ENCODE data around the gene GALNT18. TPM values are rescaled to one million over a fixed set of nuclear protein-coding genes. Genes with fewer than 3 reads are reported as not detected.

Gene GALNT18
- total and polyA plus RNA-seq, 2 experiments from 2014 or later = 4.3 to 10.8 TPM

DNA sequence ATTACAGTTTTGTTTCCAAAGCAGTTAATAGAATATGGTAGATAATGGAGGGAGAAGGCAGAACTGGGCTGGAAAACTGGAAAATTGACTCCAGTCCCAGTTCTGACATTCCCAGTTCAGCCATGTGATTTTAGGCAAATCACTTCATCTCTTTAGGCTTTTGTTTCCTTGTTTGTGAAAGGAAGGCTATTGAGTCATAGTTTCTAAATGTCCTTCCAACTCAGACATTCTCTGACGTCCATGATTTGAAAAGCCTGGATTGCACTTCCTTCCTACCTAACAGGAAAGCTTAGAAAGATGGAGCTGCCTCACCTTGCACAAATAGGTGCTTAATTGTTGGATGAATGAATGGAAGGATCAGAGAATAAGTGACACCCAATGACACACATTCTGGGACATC, 19.8 kb upstream of the GALNT18 start:
- DNase-seq (ENCODE audit: low spot score) (no peak), ATAC-seq (no peak)
- no peak overlapping the region for H3K27ac Mint-ChIP-seq
- Histone ChIP-seq H3K36me3 (ENCODE audit: insufficient read depth) (0 out of 2 replicates have a peak, but pooled peaks cover 3% of the 10 kb centered on the region), H3K79me2 (replicated peaks; ENCODE audit: insufficient read depth) (no peaks in the 10 kb centered on the region), H3K27ac (ENCODE audit: low read depth) (no peak overlapping the region), H3K4me2 (no peak overlapping the region), H3K27me3 (ENCODE audit: insufficient read depth) (no peaks in the 10 kb centered on the region), H3K4me3 (no peak overlapping the region), H2AFZ (no peak overlapping the region), H3K4me1 (ENCODE audit: insufficient read depth) (peaks cover 7% of the 10 kb centered on the region; the same call in 1 of the 2 replicates), H4K20me1 (replicated peaks; ENCODE audit: insufficient read depth) (no peaks in the 10 kb centered on the region), H3K9me2 (ENCODE audit: insufficient read depth) (peaks cover 9% of the 10 kb centered on the region), H3F3A (replicated peaks; ENCODE audit: low read depth) (no peaks in the 10 kb centered on the region)
- H3K36me3 Mint-ChIP-seq (ENCODE audit: low read depth) = no peaks in the 10 kb centered on the region; the same call in 2 of the 3 replicates
- TF ChIP-seq POLR2AphosphoS5 (IDR thresholded peaks at IDR 0.05; ENCODE audit: low read depth) (no peak), EZH2 (IDR thresholded peaks at IDR 0.05; ENCODE audit: low read depth, unreplicated experiment) (no peak), ZNF331 (CRISPR knock-in tag; IDR thresholded peaks at IDR 0.05; ENCODE audit: low read depth) (no peak)
- peaks cover 7% of the 10 kb centered on the region for H3K27me3 Mint-ChIP-seq (ENCODE audit: insufficient read depth, low read depth, poor library complexity)
- H3K4me1 Mint-ChIP-seq = peaks cover 9% of the 10 kb centered on the region; the same call in 2 of the 3 replicates
- no peak overlapping the region for H3K4me3 Mint-ChIP-seq
- peaks cover 8% of the 10 kb centered on the region; the same call in 2 of the 3 replicates for H3K9me3 Mint-ChIP-seq

DNA sequence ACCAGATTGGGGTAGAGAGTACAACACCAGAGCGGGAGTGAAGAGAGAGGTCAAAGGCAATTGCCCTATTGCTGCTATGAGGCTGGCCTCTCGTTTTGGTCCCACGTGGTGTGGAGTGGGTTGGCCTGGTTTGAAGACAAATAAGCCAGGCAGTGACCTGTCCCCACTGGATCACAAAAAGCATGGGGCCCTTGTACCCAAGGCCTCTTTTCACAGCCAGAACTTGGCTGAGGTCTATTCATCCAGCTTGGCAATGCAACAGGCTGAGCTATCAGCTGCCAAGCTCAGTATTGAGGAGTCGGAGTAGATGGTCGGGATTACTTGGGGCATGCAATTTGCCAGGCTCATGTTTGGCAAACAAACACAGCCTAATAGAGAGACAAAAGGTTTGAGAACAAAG, 19.2 kb upstream of the GALNT18 start:
- Histone ChIP-seq H3K4me3 (no peak overlapping the region), H3K27ac (ENCODE audit: low read depth) (no peak overlapping the region), H2AFZ (no peak overlapping the region), H3F3A (replicated peaks; ENCODE audit: low read depth) (no peaks in the 10 kb centered on the region), H3K9me2 (ENCODE audit: insufficient read depth) (peaks cover 9% of the 10 kb centered on the region), H3K36me3 (ENCODE audit: insufficient read depth) (0 out of 2 replicates have a peak, but pooled peaks cover 3% of the 10 kb centered on the region), H3K4me2 (no peak overlapping the region), H3K4me1 (ENCODE audit: insufficient read depth) (0 out of 2 replicates have a peak, but pooled peaks cover 4% of the 10 kb centered on the region), H3K79me2 (replicated peaks; ENCODE audit: insufficient read depth) (no peaks in the 10 kb centered on the region), H3K27me3 (ENCODE audit: insufficient read depth) (no peaks in the 10 kb centered on the region), H4K20me1 (replicated peaks; ENCODE audit: insufficient read depth) (no peaks in the 10 kb centered on the region)
- Mint-ChIP-seq H3K27me3 (ENCODE audit: insufficient read depth, low read depth, poor library complexity) (peaks cover 7% of the 10 kb centered on the region), H3K4me1 (peaks cover 4% of the 10 kb centered on the region; the same call in 2 of the 3 replicates), H3K27ac (no peak overlapping the region), H3K9me3 (peaks cover 8% of the 10 kb centered on the region; the same call in 2 of the 3 replicates), H3K36me3 (ENCODE audit: low read depth) (no peaks in the 10 kb centered on the region; the same call in 2 of the 3 replicates), H3K4me3 (no peak overlapping the region)
- TF ChIP-seq NANOG (IDR thresholded peaks at IDR 0.05; ENCODE audit: borderline replicate concordance) = no peak
- TF ChIP-seq ZNF114 (CRISPR knock-in tag; IDR thresholded peaks at IDR 0.05) = no peak
- TF ChIP-seq EZH2phosphoT487 (IDR thresholded peaks at IDR 0.05; ENCODE audit: unreplicated experiment) = no peak
- TF ChIP-seq, protein P1, sequence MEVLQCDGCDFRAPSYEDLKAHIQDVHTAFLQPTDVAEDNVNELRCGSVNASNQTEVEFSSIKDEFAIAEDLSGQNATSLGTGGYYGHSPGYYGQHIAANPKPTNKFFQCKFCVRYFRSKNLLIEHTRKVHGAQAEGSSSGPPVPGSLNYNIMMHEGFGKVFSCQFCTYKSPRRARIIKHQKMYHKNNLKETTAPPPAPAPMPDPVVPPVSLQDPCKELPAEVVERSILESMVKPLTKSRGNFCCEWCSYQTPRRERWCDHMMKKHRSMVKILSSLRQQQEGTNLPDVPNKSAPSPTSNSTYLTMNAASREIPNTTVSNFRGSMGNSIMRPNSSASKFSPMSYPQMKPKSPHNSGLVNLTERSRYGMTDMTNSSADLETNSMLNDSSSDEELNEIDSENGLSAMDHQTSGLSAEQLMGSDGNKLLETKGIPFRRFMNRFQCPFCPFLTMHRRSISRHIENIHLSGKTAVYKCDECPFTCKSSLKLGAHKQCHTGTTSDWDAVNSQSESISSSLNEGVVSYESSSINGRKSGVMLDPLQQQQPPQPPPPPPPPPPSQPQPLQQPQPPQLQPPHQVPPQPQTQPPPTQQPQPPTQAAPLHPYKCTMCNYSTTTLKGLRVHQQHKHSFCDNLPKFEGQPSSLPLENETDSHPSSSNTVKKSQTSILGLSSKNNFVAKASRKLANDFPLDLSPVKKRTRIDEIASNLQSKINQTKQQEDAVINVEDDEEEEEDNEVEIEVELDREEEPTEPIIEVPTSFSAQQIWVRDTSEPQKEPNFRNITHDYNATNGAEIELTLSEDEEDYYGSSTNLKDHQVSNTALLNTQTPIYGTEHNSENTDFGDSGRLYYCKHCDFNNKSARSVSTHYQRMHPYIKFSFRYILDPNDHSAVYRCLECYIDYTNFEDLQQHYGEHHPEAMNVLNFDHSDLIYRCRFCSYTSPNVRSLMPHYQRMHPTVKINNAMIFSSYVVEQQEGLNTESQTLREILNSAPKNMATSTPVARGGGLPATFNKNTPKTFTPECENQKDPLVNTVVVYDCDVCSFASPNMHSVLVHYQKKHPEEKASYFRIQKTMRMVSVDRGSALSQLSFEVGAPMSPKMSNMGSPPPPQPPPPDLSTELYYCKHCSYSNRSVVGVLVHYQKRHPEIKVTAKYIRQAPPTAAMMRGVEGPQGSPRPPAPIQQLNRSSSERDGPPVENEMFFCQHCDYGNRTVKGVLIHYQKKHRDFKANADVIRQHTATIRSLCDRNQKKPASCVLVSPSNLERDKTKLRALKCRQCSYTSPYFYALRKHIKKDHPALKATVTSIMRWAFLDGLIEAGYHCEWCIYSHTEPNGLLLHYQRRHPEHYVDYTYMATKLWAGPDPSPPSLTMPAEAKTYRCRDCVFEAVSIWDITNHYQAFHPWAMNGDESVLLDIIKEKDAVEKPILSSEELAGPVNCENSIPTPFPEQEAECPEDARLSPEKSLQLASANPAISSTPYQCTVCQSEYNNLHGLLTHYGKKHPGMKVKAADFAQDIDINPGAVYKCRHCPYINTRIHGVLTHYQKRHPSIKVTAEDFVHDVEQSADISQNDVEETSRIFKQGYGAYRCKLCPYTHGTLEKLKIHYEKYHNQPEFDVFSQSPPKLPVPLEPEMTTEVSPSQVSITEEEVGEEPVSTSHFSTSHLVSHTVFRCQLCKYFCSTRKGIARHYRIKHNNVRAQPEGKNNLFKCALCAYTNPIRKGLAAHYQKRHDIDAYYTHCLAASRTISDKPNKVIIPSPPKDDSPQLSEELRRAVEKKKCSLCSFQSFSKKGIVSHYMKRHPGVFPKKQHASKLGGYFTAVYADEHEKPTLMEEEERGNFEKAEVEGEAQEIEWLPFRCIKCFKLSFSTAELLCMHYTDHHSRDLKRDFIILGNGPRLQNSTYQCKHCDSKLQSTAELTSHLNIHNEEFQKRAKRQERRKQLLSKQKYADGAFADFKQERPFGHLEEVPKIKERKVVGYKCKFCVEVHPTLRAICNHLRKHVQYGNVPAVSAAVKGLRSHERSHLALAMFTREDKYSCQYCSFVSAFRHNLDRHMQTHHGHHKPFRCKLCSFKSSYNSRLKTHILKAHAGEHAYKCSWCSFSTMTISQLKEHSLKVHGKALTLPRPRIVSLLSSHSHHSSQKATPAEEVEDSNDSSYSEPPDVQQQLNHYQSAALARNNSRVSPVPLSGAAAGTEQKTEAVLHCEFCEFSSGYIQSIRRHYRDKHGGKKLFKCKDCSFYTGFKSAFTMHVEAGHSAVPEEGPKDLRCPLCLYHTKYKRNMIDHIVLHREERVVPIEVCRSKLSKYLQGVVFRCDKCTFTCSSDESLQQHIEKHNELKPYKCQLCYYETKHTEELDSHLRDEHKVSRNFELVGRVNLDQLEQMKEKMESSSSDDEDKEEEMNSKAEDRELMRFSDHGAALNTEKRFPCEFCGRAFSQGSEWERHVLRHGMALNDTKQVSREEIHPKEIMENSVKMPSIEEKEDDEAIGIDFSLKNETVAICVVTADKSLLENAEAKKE (CRISPR knock-in tag; IDR thresholded peaks at IDR 0.05) = no peak
- no peak for DNase-seq (ENCODE audit: low spot score)
- ATAC-seq = no peak
